ENCODE results near the gene TRAPPC12.

TRAPPC12 gene

GRCh38 chr2:3457524-3458395 lies 78.3 kb downstream of the TRAPPC12 start:
- DNase-seq = no peak

GRCh38 chr2:3458396-3459184 lies 79.1 kb downstream of the TRAPPC12 start:
- no peak for DNase-seq

- no peak for DNase-seq
Observed at GRCh38 chr2:3459185-3460015, 79.9 kb downstream of the TRAPPC12 start.

GRCh38 chr2:3460156-3460555 lies 80.7 kb downstream of the TRAPPC12 start:
- no peak for DNase-seq

- DNase-seq = no peak
Observed at GRCh38 chr2:3460831-3461800, 81.6 kb downstream of the TRAPPC12 start.

- DNase-seq = peak; percentile 38
Observed at GRCh38 chr2:3461801-3462492, 82.5 kb downstream of the TRAPPC12 start.

GRCh38 chr2:3462493-3463104 lies 83.1 kb downstream of the TRAPPC12 start:
- no peak for DNase-seq

GRCh38 chr2:3463186-3463835 lies 83.8 kb downstream of the TRAPPC12 start:
- DNase-seq = no peak

GRCh38 chr2:3463944-3464343 lies 84.5 kb downstream of the TRAPPC12 start:
- DNase-seq = no peak

GRCh38 chr2:3464401-3465005 lies 85.0 kb downstream of the TRAPPC12 start:
- no peak for DNase-seq

- DNase-seq = no peak
Observed at GRCh38 chr2:3465328-3465727, 85.8 kb downstream of the TRAPPC12 start.

GRCh38 chr2:3465844-3466481 lies 86.5 kb downstream of the TRAPPC12 start:
- DNase-seq = no peak

GRCh38 chr2:3466482-3466863 lies 87.0 kb downstream of the TRAPPC12 start:
- no peak for DNase-seq

GRCh38 chr2:3466966-3467365 lies 87.5 kb downstream of the TRAPPC12 start:
- no peak for DNase-seq

GRCh38 chr2:3467654-3468053 lies 88.2 kb downstream of the TRAPPC12 start:
- no peak for DNase-seq

GRCh38 chr2:3468296-3468988 lies 88.9 kb downstream of the TRAPPC12 start:
- no peak for DNase-seq

- DNase-seq = no peak
Observed at GRCh38 chr2:3469486-3469885, 90.0 kb downstream of the TRAPPC12 start.

GRCh38 chr2:3470166-3470651 lies 90.7 kb downstream of the TRAPPC12 start:
- DNase-seq = no peak

Data from stimulated activated CD8-positive, alpha-beta memory T cell treated with anti-CD3 and anti-CD28 coated beads, Interleukin-4, amount 100 ng/mL, for 48 hours (primary cell).